ENCODE results near the gene TF. TPM values are rescaled to one million over a fixed set of nuclear protein-coding genes. Genes with fewer than 3 reads are reported as not detected.
A peak's percentile ranks its signal among the peaks of the same experiment; 100 is the strongest.

TF gene
- total RNA-seq, 1 experiment from 2014 or later = 0.09 TPM

GRCh38 chr3:133805384-133805701, 59.1 kb downstream of the TF start:
- peaks cover 11 to 30% (median 25%) of the 10 kb centered on the region in 3 experiments; a peak in 6 of 7 replicates for H3K36me3 Mint-ChIP-seq (ENCODE audit: insufficient read depth in 1 of 3, low read depth in 3 of 3)
- H3K18ac ChIP-seq (ENCODE audit: insufficient read length, low read depth, low read length) = no peak overlapping the region

More at GRCh38 chr3:133805384-133805701, 59.1 kb downstream of the TF start:
- no peak overlapping the region for H4K91ac ChIP-seq (ENCODE audit: insufficient read length, low read depth, low read length)
- Mint-ChIP-seq H3K27me3 (ENCODE audit: low read depth) (peaks cover 21% of the 10 kb centered on the region), H3K4me1 (peaks cover 12% of the 10 kb centered on the region in 2 experiments), H3K4me3 (peak overlapping the region; percentile 92 to 97), H3K27ac (no peak overlapping the region), H3K9me3 (no peaks in the 10 kb centered on the region)
- H3K9ac ChIP-seq (ENCODE audit: extremely low read depth, insufficient read length, low read length) = no peak overlapping the region
- H3K27ac ChIP-seq (ENCODE audit: insufficient read length, low read depth, low read length) = no peak overlapping the region
- no peaks in the 10 kb centered on the region for H3K27me3 ChIP-seq (ENCODE audit: insufficient read depth, low read length)
- H3K4ac ChIP-seq (ENCODE audit: low read depth, low read length) = no peak overlapping the region
- peak overlapping the region; percentile 69 for H3K4me2 ChIP-seq (ENCODE audit: insufficient read depth, insufficient read length, low read length)
- H2BK5ac ChIP-seq (ENCODE audit: insufficient read length, low read length) = no peak overlapping the region
- peaks cover 5% of the 10 kb centered on the region for H3K23me2 ChIP-seq (ENCODE audit: insufficient read length, low read depth, low read length, poor library complexity, severe bottlenecking)
- no peak overlapping the region for H4K5ac ChIP-seq (ENCODE audit: insufficient read length, low read depth, low read length)
- no peak overlapping the region for H4K8ac ChIP-seq (replicated peaks; ENCODE audit: insufficient read length, low read depth, low read length)
- H3K4me1 ChIP-seq (ENCODE audit: insufficient read depth, low read length) = no peaks in the 10 kb centered on the region
- TF ChIP-seq CTCF (conservative IDR thresholded peaks at IDR 0.05) = no peak
- no peak overlapping the region for H2BK20ac ChIP-seq (ENCODE audit: low read depth, low read length, poor library complexity, severe bottlenecking)
- H4K20me1 ChIP-seq (ENCODE audit: control insufficient read depth, insufficient read depth, insufficient read length) = no peaks in the 10 kb centered on the region
- no peak overlapping the region for H3K14ac ChIP-seq (ENCODE audit: insufficient read depth, low read length)
- no peak overlapping the region for H3T11ph ChIP-seq (ENCODE audit: low read length)
- H2BK120ac ChIP-seq (ENCODE audit: low read depth, low read length, poor library complexity, severe bottlenecking) = no peak overlapping the region
- H3K9me3 ChIP-seq (ENCODE audit: control insufficient read depth, low read depth, low read length) = no peaks in the 10 kb centered on the region
- no peaks in the 10 kb centered on the region for H3K79me1 ChIP-seq (ENCODE audit: insufficient read depth, low read depth, low read length, poor library complexity, severe bottlenecking)
- H2AFZ ChIP-seq (ENCODE audit: low read length) = peak overlapping the region; percentile 99
- no peak overlapping the region for H2BK15ac ChIP-seq (ENCODE audit: low read depth, low read length)
- no peak overlapping the region for H3K23ac ChIP-seq (ENCODE audit: insufficient read length, low read depth, low read length)
- H2AK5ac ChIP-seq (ENCODE audit: insufficient read length, low read length) = no peak overlapping the region
- no peak overlapping the region for H2BK12ac ChIP-seq (ENCODE audit: insufficient read length, low read depth, low read length)
- H3K79me2 ChIP-seq (ENCODE audit: insufficient read depth, low read length) = peaks cover 2% of the 10 kb centered on the region; the same call in 1 of the 2 replicates
- no peak overlapping the region for H3K56ac ChIP-seq (ENCODE audit: insufficient read length, low read depth, low read length)
- WGBS (ENCODE audit: extremely low coverage, insufficient read length, low lambda C conversion rate) = no CpG with 5 or more reads among the region's 15 CpGs
- DNase-seq = no peak

All from H9 (cell line).